ENCODE measurements around the gene EEF1G.

The EEF1G gene

DNA sequence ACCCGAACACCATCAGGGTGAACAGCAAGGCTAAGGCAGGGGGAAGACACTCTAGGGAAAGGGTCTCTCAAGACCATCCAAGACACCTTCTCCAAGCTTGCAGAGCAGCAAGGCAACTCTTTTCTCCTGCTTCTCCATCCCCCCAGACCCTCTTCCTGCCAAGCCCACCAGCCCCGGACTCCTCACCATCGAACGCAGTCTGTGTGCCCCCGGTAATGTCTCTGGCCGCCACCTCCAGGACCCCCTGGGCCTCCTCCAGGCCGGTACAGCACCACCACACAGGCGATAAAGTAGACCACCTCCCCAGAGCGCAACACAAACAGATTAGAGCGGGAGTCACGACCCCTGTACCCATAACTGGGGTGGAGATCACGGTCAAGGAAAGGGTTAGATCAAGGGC is 35.1 kb upstream of the EEF1G start:
- no peak for DNase-seq (ENCODE audit: low spot score)
- TF ChIP-seq, protein P1, sequence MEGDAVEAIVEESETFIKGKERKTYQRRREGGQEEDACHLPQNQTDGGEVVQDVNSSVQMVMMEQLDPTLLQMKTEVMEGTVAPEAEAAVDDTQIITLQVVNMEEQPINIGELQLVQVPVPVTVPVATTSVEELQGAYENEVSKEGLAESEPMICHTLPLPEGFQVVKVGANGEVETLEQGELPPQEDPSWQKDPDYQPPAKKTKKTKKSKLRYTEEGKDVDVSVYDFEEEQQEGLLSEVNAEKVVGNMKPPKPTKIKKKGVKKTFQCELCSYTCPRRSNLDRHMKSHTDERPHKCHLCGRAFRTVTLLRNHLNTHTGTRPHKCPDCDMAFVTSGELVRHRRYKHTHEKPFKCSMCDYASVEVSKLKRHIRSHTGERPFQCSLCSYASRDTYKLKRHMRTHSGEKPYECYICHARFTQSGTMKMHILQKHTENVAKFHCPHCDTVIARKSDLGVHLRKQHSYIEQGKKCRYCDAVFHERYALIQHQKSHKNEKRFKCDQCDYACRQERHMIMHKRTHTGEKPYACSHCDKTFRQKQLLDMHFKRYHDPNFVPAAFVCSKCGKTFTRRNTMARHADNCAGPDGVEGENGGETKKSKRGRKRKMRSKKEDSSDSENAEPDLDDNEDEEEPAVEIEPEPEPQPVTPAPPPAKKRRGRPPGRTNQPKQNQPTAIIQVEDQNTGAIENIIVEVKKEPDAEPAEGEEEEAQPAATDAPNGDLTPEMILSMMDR (IDR thresholded peaks at IDR 0.05; ENCODE audit: borderline replicate concordance, control extremely low read depth, extremely low read depth, insufficient read depth, missing control alignments) = no peak
- in situ Hi-C loops (cut with MboI; ENCODE audit: low sequenced_read_pairs, unreplicated experiment) = no loop called here

DNA sequence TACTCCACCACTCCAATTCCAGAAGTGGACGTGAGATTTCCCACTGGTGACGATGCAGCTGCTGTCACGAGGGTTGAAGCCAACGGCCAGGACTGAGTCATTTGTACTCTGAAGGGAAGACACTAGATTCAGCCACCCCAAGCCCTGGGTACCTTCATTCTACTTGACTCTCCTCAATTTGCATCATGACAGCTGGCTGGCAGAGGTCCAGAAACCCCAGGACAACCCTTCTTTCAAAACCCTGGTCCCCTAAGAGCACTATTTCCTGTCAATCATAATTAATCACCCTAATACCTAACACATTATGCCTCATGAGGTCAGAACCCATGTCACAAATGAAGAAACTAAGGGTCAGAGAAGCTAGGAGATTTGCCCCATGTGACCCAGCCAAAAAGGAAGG is 34.0 kb upstream of the EEF1G start:
- TF ChIP-seq, protein P1 (IDR thresholded peaks at IDR 0.05; ENCODE audit: borderline replicate concordance, control extremely low read depth, extremely low read depth, insufficient read depth, missing control alignments) = no peak
- in situ Hi-C loops (cut with MboI; ENCODE audit: low sequenced_read_pairs, unreplicated experiment) = no loop called here
- DNase-seq (ENCODE audit: low spot score) = no peak

DNA sequence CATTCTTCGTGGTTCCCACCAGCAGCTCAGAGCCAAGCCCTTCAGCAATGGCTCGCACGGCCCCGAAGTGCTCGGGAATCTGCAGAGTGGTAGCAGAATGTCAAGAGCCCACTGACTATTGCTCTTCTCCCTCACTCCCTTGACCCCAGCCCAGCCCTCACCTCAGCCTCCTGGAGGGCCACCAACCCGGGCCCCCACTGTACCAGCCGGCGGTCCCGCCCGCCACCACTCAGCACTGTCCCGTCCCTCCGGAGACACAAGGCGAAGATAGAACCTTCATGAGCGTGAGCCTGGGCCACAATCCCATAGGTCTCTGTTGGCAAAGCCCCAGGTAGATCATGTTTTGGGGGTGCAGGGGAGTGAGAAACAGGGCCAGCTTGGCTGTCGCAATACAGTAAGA is 32.2 kb upstream of the EEF1G start:
- no peak for DNase-seq (ENCODE audit: low spot score)
- in situ Hi-C loops (cut with MboI; ENCODE audit: low sequenced_read_pairs, unreplicated experiment) = no loop called here
- TF ChIP-seq, protein P1 (IDR thresholded peaks at IDR 0.05; ENCODE audit: borderline replicate concordance, control extremely low read depth, extremely low read depth, insufficient read depth, missing control alignments) = no peak

DNA sequence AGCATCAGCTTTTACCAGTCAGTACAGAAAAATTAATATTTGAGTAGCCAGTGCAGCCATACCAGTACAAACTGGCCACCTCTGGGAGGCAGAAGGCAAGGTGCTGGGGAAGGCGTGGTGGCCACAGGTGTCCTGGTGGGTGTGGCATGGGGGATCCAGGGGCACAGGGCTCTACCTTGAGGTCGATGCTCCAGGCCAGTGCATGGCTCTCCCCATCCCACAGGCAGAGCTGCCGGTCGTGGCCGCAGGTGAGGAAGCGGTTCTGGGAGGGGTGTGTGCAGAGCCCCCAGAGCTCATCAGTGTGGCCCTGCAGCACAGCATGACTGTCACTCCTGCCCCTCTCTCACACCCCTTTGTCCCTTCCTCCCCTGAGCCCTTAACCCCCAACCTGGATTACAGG is 31.8 kb upstream of the EEF1G start:
- in situ Hi-C loops (cut with MboI; ENCODE audit: low sequenced_read_pairs, unreplicated experiment) = no loop called here
- DNase-seq (ENCODE audit: low spot score) = no peak
- TF ChIP-seq, protein P1 (IDR thresholded peaks at IDR 0.05; ENCODE audit: borderline replicate concordance, control extremely low read depth, extremely low read depth, insufficient read depth, missing control alignments) = no peak

DNA sequence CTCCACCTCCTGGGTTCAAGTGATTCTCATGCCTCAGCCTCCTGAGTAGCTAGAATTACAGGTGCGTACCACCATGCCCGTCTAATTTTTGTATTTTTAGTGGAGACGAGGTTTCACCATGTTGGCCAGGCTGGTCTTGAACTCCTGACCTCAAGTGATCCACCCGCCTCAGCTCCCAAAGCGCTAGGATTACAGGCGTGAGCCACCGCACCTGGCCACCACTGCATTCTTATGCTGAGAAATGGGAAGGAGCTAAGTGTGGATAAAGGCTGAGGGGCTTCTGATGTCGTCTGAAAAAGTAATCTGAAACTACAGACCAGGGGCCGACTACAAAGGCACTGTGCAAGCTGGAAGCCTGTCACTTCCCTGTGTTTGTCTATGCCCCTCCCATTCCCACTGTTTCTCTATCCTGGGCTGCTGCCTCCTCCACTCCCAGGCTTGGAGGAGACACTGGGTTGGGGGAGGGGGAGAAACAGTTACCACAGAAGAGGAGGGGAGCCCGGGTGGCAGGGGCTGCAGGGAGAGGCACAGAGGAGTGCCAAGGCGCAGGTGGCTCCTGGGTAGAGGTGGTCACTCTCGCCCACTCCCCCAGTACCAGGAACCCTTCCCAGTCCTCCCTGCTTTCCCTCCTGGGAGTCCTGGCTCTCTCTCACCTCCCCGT is 30.9 kb upstream of the EEF1G start:
- TF ChIP-seq, protein P1 (IDR thresholded peaks at IDR 0.05; ENCODE audit: borderline replicate concordance, control extremely low read depth, extremely low read depth, insufficient read depth, missing control alignments) = no peak
- DNase-seq (ENCODE audit: low spot score) = no peak
- in situ Hi-C loops (cut with MboI; ENCODE audit: low sequenced_read_pairs, unreplicated experiment) = no loop called here

DNA sequence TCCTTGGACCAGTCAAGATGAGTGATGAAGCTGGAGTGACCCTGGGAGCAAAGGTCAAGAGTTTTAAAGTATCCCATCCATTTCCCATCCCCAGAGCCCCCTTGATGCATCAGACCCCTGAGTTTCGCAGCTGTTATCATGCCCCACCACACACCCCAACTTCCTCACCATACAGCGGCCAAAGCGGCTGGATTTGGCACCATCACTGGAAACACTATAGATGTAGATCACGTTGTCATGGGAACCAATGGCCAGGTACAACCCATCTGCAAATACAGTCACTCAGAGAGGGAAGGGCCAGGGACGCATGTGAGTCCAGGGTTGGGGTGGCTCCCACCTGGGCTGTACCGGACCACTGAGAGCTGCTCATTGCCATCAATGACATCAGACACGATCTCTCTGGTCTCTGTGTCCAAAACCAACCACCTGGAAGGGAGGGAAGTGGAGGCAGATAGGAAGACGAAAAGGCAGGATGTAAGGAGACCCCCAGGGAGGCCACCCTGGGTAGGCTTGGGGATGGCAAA is 30.1 kb upstream of the EEF1G start:
- DNase-seq (ENCODE audit: low spot score) = no peak
- in situ Hi-C loops (cut with MboI; ENCODE audit: low sequenced_read_pairs, unreplicated experiment) = no loop called here
- TF ChIP-seq, protein P1 (IDR thresholded peaks at IDR 0.05; ENCODE audit: borderline replicate concordance, control extremely low read depth, extremely low read depth, insufficient read depth, missing control alignments) = no peak

All from GM13976 (cell line).